ENCODE measurements around the gene CDK10. TPM values are rescaled to one million over a fixed set of nuclear protein-coding genes. Genes with fewer than 3 reads are reported as not detected.

CDK10 gene
- polyA plus RNA-seq, 1 donor from 2014 or later = 126 TPM

GRCh38 chr16:89709716-89710432 lies 23.4 kb downstream of the CDK10 start:
- no peaks in the 10 kb centered on the region for H3K79me2 ChIP-seq (replicated peaks; ENCODE audit: insufficient read depth, low read length)
- H3K4me3 ChIP-seq (ENCODE audit: low read length) = no peak overlapping the region
- no peak for TF ChIP-seq POLR2AphosphoS5 (IDR thresholded peaks at IDR 0.05)
- TF ChIP-seq RAD21 (conservative IDR thresholded peaks at IDR 0.05) = no peak
- TF ChIP-seq, protein P1, sequence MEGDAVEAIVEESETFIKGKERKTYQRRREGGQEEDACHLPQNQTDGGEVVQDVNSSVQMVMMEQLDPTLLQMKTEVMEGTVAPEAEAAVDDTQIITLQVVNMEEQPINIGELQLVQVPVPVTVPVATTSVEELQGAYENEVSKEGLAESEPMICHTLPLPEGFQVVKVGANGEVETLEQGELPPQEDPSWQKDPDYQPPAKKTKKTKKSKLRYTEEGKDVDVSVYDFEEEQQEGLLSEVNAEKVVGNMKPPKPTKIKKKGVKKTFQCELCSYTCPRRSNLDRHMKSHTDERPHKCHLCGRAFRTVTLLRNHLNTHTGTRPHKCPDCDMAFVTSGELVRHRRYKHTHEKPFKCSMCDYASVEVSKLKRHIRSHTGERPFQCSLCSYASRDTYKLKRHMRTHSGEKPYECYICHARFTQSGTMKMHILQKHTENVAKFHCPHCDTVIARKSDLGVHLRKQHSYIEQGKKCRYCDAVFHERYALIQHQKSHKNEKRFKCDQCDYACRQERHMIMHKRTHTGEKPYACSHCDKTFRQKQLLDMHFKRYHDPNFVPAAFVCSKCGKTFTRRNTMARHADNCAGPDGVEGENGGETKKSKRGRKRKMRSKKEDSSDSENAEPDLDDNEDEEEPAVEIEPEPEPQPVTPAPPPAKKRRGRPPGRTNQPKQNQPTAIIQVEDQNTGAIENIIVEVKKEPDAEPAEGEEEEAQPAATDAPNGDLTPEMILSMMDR (IDR thresholded peaks at IDR 0.05; ENCODE audit: poor library complexity, severe bottlenecking) = no peak
- no peak for TF ChIP-seq SMC3 (conservative IDR thresholded peaks at IDR 0.05; ENCODE audit: poor library complexity)
- no peak for TF ChIP-seq MXI1 (conservative IDR thresholded peaks at IDR 0.05; ENCODE audit: poor library complexity, severe bottlenecking)
- no peak for TF ChIP-seq REST (IDR thresholded peaks at IDR 0.05; ENCODE audit: borderline replicate concordance)
- no peak for TF ChIP-seq EP300 (conservative IDR thresholded peaks at IDR 0.05; ENCODE audit: poor library complexity, severe bottlenecking)
- no peak for TF ChIP-seq TAF1 (IDR thresholded peaks at IDR 0.05; ENCODE audit: low read depth)
- TF ChIP-seq EZH2 (IDR thresholded peaks at IDR 0.05; ENCODE audit: borderline replicate concordance, insufficient read depth, low read length, poor library complexity, severe bottlenecking) = no peak
- no peak overlapping the region for H3K9ac ChIP-seq (ENCODE audit: low read length)
- no peaks in the 10 kb centered on the region for H3K36me3 ChIP-seq (ENCODE audit: insufficient read depth, low read length)
- H3K9me3 ChIP-seq (ENCODE audit: low read length) = no peaks in the 10 kb centered on the region
- no peak overlapping the region for H3K4me2 ChIP-seq (ENCODE audit: low read length)
- no peaks in the 10 kb centered on the region for H3K27me3 ChIP-seq (ENCODE audit: insufficient read depth, low read depth, low read length)
- H3F3A ChIP-seq (ENCODE audit: insufficient read depth, low read length, poor library complexity, severe bottlenecking) = no peaks in the 10 kb centered on the region
- H2AFZ ChIP-seq (ENCODE audit: low read depth, low read length) = no peak overlapping the region
- no peaks in the 10 kb centered on the region for H4K20me1 ChIP-seq (ENCODE audit: insufficient read depth)
- no peak overlapping the region for H3K27ac ChIP-seq (ENCODE audit: low read length)
- H3K9me2 ChIP-seq (ENCODE audit: insufficient read depth, low read length) = no peaks in the 10 kb centered on the region

DNA sequence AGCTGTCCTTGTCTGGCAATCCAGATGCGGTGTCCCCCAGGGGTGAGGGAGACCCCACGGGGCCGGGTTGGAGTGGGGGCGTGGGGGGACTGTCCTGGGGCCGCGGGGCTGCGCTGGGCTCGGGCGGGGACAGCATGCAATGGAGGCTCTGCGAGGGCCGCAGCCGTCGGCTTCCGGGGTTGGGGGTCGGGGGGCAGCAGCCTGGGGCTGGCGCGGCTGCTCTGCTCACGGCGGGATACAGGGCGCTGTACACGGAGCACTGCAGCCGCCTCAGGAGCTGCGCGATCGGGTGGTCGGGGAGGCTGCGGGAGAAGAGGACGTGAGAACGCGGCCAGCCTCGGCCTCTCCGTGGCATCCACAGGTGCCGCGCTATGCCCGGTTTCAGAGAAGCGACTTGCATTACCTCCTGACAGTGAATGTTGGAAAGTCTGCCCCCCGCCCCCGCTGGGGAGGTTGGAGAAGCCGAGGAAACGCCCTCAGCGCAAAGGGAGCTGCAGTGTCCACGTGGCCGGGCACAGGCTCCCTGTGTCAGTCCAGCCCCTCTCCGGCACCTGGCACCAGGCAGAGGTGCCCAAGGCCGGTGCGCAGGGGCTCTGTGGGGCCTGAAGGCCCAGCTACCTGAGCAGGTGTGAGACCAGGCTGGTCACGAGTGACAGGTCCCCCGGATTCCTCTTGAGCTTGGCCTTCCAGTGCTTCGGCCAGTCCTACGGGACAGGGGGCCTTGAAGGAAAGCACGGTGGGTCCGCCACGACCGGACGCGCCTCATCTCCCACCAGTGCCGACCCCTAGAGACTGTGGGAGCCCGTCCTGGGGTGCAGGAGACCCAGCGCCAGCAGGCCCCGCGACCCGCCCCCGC lies 24.4 kb downstream of the CDK10 start:
- H2AFZ ChIP-seq (ENCODE audit: low read depth, low read length) = no peak overlapping the region
- H3K27ac ChIP-seq (ENCODE audit: low read length) = no peak overlapping the region
- H3K79me2 ChIP-seq (replicated peaks; ENCODE audit: insufficient read depth, low read length) = no peaks in the 10 kb centered on the region
- H3K9ac ChIP-seq (ENCODE audit: low read length) = no peak overlapping the region
- no peaks in the 10 kb centered on the region for H3K27me3 ChIP-seq (ENCODE audit: insufficient read depth, low read depth, low read length)
- H3K9me3 ChIP-seq (ENCODE audit: low read length) = no peaks in the 10 kb centered on the region
- no peaks in the 10 kb centered on the region for H4K20me1 ChIP-seq (ENCODE audit: insufficient read depth)
- no peaks in the 10 kb centered on the region for H3K9me2 ChIP-seq (ENCODE audit: insufficient read depth, low read length)
- no peaks in the 10 kb centered on the region for H3K36me3 ChIP-seq (ENCODE audit: insufficient read depth, low read length)
- no peaks in the 10 kb centered on the region for H3F3A ChIP-seq (ENCODE audit: insufficient read depth, low read length, poor library complexity, severe bottlenecking)
- no peak overlapping the region for H3K4me3 ChIP-seq (ENCODE audit: low read length)
- no peak for TF ChIP-seq TAF1 (IDR thresholded peaks at IDR 0.05; ENCODE audit: low read depth)
- no peak for TF ChIP-seq EP300 (conservative IDR thresholded peaks at IDR 0.05; ENCODE audit: poor library complexity, severe bottlenecking)
- TF ChIP-seq POLR2AphosphoS5 (IDR thresholded peaks at IDR 0.05) = no peak
- TF ChIP-seq RAD21 (conservative IDR thresholded peaks at IDR 0.05) = no peak
- no peak for TF ChIP-seq SMC3 (conservative IDR thresholded peaks at IDR 0.05; ENCODE audit: poor library complexity)
- no peak for TF ChIP-seq EZH2 (IDR thresholded peaks at IDR 0.05; ENCODE audit: borderline replicate concordance, insufficient read depth, low read length, poor library complexity, severe bottlenecking)
- no peak for TF ChIP-seq REST (IDR thresholded peaks at IDR 0.05; ENCODE audit: borderline replicate concordance)
- TF ChIP-seq, protein P1 (IDR thresholded peaks at IDR 0.05; ENCODE audit: poor library complexity, severe bottlenecking) = no peak
- no peak for TF ChIP-seq MXI1 (conservative IDR thresholded peaks at IDR 0.05; ENCODE audit: poor library complexity, severe bottlenecking)
- H3K4me2 ChIP-seq (ENCODE audit: low read length) = no peak overlapping the region

Data from neural cell (in vitro differentiated cells).